Measurements from ENCODE around the gene MAP4K4. TPM values are rescaled to one million over a fixed set of nuclear protein-coding genes. Genes with fewer than 3 reads are reported as not detected.

Gene MAP4K4
- total RNA-seq, 1 experiment from 2014 or later = 132 TPM

GRCh38 chr2:101899265-101899664 lies 201.8 kb downstream of the MAP4K4 start:
- H3K23me2 ChIP-seq (ENCODE audit: insufficient read length, low read depth, low read length, poor library complexity, severe bottlenecking) = no peaks in the 10 kb centered on the region
- H3K27ac ChIP-seq (ENCODE audit: insufficient read length, low read depth, low read length) = no peak overlapping the region
- no peak for DNase-seq
- H2AFZ ChIP-seq (ENCODE audit: low read length) = no peak overlapping the region
- no peak overlapping the region for H4K8ac ChIP-seq (replicated peaks; ENCODE audit: insufficient read length, low read depth, low read length)
- H2BK120ac ChIP-seq (ENCODE audit: low read depth, low read length, poor library complexity, severe bottlenecking) = no peak overlapping the region
- H3K18ac ChIP-seq (ENCODE audit: insufficient read length, low read depth, low read length) = no peak overlapping the region
- H3K4me2 ChIP-seq (ENCODE audit: insufficient read depth, insufficient read length, low read length) = no peak overlapping the region
- H4K91ac ChIP-seq (ENCODE audit: insufficient read length, low read depth, low read length) = no peak overlapping the region
- H2BK5ac ChIP-seq (ENCODE audit: insufficient read length, low read length) = no peak overlapping the region
- H4K5ac ChIP-seq (ENCODE audit: insufficient read length, low read depth, low read length) = no peak overlapping the region
- peaks cover 12 to 23% (median 20%) of the 10 kb centered on the region in 3 experiments for H3K36me3 Mint-ChIP-seq (ENCODE audit: insufficient read depth in 1 of 3, low read depth in 3 of 3)
- H3K27me3 Mint-ChIP-seq (ENCODE audit: low read depth) = no peaks in the 10 kb centered on the region; the same call in 1 of the 2 replicates
- H2BK12ac ChIP-seq (ENCODE audit: insufficient read length, low read depth, low read length) = no peak overlapping the region
- no peak overlapping the region for H3K9ac ChIP-seq (ENCODE audit: extremely low read depth, insufficient read length, low read length)
- peaks cover 0 to 19% of the 10 kb centered on the region in 2 experiments; a peak in 4 of 5 replicates for H3K9me3 Mint-ChIP-seq
- H3K79me2 ChIP-seq (ENCODE audit: insufficient read depth, low read length) = no peaks in the 10 kb centered on the region
- no peak overlapping the region for H3K4ac ChIP-seq (ENCODE audit: low read depth, low read length)
- H3K23ac ChIP-seq (ENCODE audit: insufficient read length, low read depth, low read length) = no peak overlapping the region
- no peak overlapping the region for H2BK20ac ChIP-seq (ENCODE audit: low read depth, low read length, poor library complexity, severe bottlenecking)
- no peak overlapping the region for H2BK15ac ChIP-seq (ENCODE audit: low read depth, low read length)
- H3K14ac ChIP-seq (ENCODE audit: insufficient read depth, low read length) = no peak overlapping the region
- no peak overlapping the region for H3K56ac ChIP-seq (ENCODE audit: insufficient read length, low read depth, low read length)
- H3T11ph ChIP-seq (ENCODE audit: low read length) = no peak overlapping the region
- H3K27me3 ChIP-seq (ENCODE audit: insufficient read depth, low read length) = no peaks in the 10 kb centered on the region
- no peaks in the 10 kb centered on the region for H3K79me1 ChIP-seq (ENCODE audit: insufficient read depth, low read depth, low read length, poor library complexity, severe bottlenecking)
- peaks cover 8 to 20% of the 10 kb centered on the region in 2 experiments for H3K4me1 Mint-ChIP-seq
- no peaks in the 10 kb centered on the region for H3K9me3 ChIP-seq (ENCODE audit: control insufficient read depth, low read depth, low read length)
- peaks cover 3% of the 10 kb centered on the region; the same call in 1 of the 2 replicates for H3K4me1 ChIP-seq (ENCODE audit: insufficient read depth, low read length)
- H3K27ac Mint-ChIP-seq = no peak overlapping the region
- no peak overlapping the region for H3K4me3 Mint-ChIP-seq
- TF ChIP-seq, protein P1, sequence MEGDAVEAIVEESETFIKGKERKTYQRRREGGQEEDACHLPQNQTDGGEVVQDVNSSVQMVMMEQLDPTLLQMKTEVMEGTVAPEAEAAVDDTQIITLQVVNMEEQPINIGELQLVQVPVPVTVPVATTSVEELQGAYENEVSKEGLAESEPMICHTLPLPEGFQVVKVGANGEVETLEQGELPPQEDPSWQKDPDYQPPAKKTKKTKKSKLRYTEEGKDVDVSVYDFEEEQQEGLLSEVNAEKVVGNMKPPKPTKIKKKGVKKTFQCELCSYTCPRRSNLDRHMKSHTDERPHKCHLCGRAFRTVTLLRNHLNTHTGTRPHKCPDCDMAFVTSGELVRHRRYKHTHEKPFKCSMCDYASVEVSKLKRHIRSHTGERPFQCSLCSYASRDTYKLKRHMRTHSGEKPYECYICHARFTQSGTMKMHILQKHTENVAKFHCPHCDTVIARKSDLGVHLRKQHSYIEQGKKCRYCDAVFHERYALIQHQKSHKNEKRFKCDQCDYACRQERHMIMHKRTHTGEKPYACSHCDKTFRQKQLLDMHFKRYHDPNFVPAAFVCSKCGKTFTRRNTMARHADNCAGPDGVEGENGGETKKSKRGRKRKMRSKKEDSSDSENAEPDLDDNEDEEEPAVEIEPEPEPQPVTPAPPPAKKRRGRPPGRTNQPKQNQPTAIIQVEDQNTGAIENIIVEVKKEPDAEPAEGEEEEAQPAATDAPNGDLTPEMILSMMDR (conservative IDR thresholded peaks at IDR 0.05) = no peak
- no peak overlapping the region for H2AK5ac ChIP-seq (ENCODE audit: insufficient read length, low read length)
- no peaks in the 10 kb centered on the region for H4K20me1 ChIP-seq (ENCODE audit: control insufficient read depth, insufficient read depth, insufficient read length)

Measured in H9 (cell line).